COLO668 (cell line): ENCODE data around the gene NR3C1.
A peak's percentile ranks its signal among the peaks of the same experiment; 100 is the strongest.

Experiments used
- DNase-seq: peaks from one replicate; lab custom pipeline; 2025; ENCODE audit not compliant: unreplicated experiment; lab: John Stamatoyannopoulos, UW

NR3C1 gene

DNA sequence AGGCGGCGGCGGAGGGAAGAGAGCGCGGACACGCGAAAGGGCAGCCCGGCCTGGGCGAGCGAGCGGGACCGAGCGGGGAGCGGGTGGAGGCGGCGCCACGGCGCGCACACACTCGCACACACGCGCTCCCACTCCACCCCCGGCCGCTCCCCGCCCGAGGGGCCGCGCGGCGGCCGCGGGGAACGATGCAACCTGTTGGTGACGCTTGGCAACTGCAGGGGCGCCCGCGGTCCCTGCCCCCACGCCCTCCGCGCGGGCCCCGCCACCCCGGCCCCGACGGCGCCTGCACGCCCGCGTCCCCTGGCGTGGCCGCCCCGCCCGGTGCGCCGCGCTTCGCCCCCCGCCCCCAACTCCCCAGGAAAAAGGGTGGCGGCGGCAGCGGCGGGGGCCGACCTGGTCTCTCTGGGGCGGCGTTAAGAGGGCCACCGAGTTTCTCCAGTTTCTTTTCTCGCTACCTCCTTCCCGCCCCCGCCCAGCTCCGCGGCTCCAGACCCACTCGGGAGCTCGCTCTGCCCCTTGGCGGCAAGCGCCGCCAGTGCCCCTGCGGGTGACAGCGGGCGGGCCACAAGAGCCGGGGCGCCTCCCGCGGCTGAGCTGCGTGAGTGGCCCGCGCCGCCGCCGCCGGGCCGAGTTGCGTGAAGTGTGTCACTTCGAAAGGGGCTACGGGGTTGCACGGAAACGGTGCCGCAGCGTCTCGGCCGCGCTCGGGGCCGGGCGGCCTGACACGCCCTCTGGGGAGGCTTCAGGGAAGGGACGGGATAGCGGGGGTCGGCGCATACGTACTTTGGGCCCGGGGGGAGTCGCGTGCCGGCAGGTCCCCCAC lies at the start of gene NR3C1:
TSS of gene NR3C1 (minus strand) at position 94 of the 823 bp plus-strand sequence. CDS start 2,847 bp downstream, outside the sequence.
- peak; percentile 87 for DNase-seq

DNA sequence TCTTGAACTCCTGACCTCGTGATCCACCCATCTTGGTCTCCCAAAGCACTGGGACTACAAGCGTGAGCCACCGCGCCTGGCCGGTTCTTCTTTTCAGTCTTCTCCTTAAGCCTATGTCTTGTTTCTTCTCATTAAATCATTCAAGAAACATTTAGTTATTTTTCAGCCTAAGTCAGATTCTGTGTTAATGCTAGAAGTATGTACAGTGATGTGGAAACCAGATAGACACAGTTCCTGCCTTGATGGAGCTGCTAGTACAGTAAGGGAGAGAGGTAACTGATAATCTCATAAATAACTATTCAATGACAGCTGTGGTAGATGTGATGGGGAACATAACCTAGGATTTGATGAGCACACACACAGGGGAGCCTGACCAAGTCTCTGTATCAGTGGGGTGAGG lies 46.3 kb upstream of the NR3C1 start:
- no peak for DNase-seq

DNA sequence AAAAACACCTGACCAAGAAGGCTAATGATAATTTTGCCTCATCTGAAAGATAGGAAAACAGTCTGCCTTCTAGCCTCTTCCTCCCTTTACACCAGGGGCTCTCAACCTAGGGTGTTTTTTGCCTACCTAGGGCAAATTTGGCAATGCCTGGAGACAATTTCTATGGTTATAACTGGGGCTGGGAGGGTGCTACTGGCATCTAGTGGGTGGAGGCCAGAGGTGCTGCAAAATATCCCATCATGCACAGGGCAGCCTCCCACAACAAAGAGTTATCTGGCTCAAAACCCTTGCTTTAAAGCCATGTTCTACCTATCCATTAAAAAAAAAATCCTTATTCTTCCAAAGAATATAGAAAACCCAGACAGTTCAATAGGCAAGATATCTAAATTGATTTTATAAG lies 45.0 kb upstream of the NR3C1 start:
- DNase-seq: no peak

DNA sequence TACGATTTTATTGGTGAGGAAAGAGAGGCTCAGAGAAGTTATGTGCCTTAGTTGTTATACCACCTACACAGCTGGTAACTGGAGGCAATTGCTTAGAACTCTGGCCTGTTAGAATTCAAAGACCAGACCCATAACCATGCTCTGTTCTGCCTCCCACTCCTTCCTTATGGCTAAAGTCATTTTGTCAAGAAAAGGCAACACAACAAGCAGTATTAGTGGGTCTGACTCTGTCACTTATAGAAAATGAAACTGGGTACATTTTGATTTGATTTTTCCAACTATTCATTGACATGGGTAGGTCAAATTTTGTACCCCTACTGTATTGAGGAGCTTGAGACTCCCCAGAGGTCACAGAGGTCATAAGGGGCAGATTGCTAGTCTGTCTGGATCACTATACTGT lies 44.5 kb upstream of the NR3C1 start:
- no peak for DNase-seq

DNA sequence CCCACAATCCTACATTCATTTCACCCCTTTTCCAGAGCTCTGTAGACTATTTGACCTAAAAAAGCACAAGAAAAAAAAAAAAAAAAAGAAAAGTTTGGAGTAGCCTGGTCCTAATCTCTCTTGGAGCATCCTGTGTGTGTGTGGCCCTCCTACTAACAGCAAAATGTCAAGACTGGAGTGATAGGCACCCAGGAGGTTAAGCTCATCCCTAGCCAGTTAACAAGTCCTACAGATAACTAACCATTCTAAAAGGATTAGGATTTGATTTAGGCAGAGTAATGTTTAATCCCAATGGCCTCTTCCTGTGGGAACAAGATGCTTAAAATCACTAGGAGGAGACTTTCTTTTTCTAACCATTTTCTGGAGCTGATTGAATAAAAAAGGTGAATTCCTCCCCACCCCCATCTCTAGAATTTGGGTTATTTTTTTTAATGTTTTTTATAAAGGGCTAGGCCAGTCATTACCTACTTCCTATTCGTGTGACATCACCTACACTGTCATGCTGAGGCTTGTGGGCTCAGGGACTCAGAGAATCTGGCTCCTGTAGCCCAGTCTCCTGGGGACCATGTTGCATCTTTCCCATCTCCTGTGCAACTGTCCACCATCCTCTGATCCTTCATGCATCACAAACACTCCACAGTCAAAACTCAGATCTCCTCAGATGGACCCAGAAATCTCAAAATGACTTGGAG lies 43.2 kb upstream of the NR3C1 start:
- no peak for DNase-seq

DNA sequence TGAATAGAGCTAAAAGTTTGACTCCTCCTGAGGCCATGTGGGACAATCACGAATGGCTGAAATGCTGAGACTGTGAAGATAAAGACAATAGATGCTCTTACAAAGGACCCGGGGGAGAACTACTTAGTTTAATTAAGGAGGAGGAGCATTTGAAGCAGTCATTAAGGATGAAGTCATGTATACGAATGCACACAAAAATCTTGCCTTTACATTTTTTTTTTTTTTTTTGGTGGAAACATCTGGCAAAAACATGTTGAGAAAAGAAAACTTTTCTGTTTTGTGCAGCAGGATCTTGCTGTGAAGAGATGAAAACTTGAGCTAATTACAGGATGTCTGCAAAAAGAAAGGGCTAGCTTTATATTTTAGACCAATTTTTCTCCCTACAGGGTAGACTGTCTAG lies 42.3 kb upstream of the NR3C1 start:
- DNase-seq: no peak

DNA sequence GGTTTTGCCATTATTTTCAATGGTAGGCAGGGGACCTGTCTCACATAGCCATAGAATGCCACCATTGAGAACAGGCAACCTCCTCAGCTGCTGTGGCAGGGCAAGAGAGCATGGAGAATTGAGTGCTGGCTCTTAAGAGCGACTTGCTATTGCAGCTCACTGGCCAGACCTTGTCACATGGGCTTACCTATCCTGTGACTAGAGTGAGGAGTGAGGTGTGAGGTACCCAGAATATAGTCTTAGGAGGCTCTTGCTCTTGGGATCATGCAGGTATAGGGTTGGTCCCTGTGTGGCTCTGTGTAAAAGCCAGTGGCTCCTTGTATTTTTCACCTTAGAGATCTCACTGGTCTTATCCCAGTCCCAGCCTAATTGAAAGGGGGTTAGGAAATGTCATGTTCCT lies 39.8 kb upstream of the NR3C1 start:
- DNase-seq: no peak

DNA sequence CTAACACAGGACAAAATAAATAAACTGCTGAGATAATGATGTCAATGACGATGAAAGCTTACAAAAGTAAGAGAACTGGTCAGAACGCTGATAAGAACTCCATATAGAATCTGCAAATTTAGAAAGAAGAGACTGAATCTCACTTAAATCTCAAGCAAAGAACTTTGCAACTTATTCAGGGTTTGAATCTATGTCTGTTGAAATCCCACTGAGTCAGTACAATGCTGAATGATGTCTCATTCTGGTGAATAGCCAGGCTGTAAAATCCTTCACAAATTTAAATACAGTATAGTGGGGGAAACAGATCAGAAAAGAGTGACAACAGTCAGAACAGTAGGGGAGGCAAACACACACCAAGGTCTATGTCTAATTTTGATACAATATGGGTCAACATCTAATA lies 38.9 kb upstream of the NR3C1 start:
- DNase-seq: no peak

DNA sequence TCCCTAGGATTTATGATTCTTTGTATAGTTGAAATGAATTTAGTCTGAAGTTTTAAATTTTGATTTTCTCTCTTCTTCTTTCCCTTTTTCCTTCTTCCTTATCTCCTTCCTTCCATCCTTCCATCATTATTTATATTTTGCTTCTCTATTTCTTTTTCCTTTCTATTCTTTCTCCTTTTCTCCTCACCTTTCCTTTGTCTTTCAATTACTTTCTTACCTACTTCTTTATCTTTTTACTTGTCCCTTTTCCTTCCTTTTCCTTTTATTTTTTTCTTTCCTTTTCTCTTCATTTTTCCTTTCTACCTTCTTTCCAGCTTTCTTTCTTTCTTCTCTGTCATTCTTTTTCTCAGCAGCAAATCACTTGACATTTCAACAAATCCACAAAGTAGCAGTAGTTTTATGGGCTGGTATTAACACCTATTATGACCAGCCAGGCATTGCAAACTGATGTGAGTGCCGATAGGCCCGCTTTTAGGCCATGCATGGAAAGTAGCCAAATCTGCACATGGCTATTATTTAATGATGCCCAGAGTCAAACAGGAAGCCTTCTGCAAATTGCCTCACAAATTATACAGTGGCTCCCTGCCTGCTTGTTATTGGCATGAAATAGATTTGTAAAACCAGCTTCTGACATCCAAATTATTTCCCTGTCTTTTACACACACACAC lies 37.1 kb upstream of the NR3C1 start:
- DNase-seq: no peak

DNA sequence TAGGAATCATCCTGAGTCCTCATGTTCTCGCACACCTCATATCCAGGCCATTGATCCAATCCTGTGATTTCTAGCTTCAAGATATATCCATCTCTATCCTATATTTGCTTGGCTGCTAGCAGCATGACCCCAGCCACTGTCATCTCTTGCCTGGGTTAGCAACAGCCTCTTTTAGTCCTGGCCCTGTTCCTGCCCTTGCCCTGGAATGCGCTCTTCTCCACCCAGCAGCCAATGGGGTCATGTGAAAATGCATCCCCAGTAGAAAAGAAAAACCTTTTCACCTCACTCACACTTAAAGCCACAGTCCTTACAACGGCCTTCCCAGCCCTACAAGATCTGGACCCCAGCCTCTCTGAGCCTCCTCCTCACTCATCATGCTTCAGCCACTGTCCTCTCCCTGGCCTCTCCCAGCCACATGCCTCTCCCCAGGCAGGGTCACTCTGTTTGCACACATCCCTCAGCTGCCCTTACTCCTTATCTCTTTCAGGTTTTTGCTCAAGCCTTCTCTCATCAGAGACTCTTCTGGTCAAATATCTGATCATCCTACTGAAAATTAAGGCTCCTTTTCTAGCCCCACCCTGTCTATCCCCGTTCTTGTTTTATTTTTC lies 34.3 kb upstream of the NR3C1 start:
- no peak for DNase-seq

DNA sequence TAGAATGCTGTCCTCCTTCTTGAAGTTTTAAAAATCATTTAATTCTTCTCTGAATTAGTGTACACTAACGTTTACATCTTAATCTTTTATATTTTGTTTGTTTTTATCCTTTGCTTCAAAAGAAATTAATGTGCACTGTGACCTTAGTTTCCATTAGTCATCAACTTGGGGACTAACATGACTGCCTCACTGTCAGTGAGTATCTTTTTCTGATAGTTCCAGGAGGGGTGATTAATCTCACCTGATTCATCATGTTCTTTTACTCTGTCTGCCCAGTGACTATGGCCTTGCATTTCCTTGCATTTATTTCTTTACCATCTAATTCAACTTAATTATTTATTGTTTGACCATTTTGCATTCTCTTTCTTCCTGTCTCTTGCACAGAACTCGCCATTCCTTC lies 33.4 kb upstream of the NR3C1 start:
- no peak for DNase-seq

DNA sequence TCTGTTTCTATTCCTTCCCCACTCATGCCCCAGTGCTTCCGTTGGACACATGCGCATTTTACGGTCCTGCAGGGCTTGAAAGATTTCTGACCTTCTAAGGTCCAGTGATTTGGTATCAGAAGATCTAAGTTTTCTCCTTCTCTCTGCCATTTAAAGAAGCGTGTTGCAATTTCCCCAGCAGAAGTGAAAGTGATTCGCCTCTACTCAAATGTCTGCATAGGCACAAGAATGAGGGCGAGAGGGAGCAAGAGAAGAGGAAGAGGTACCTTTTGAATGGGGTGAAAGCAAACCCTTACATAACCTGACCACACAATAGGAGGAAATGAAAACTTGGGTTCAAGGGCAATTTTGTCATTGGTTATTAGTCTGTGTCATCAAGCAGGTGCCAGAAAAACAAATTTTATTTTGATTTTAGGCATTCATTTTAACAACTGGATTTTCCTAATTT lies 31.7 kb upstream of the NR3C1 start:
- DNase-seq: no peak

DNA sequence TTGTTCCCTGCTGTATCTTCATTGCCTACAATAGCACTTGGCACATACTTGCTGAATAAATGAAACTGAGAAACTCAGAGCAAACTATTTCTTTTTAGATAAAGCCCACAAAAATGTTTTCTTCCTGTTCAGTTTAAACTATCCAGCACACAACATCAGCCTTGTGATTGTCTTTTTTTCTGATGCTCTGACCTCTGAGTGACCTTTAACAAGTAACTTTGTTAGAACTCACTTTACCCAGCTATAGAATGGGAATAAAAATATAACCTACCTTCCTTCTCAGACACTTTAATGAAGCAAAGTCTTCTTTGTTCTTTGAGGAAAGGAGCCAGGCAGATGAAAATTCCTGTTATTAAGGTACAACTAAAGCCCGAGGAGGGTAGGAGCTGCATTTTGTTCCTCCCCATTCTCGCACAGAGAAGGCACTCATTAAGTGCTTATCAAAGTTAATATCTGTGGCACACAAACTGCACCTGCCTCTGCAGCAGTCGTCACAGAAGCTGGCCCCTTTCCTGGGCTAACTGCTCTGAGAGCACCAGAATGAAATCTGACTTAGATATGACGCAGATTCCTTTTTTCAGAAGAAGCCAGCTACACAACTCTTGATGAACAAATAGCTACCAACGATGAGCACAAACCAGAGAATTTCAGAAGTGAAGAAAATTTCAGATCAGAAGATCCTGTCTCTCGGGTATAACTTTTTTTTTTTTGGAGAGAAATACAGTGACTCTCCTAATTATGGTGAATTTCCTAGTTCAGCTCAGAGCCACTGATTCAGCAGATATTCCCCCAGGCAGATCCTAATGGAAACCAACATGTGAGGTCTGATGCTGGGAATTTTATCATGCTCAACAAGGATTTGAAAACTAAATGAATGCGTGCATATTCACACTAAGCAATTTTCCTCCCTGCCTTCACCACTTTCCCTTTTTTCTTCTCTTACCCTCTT lies 31.0 kb upstream of the NR3C1 start:
- DNase-seq: no peak

DNA sequence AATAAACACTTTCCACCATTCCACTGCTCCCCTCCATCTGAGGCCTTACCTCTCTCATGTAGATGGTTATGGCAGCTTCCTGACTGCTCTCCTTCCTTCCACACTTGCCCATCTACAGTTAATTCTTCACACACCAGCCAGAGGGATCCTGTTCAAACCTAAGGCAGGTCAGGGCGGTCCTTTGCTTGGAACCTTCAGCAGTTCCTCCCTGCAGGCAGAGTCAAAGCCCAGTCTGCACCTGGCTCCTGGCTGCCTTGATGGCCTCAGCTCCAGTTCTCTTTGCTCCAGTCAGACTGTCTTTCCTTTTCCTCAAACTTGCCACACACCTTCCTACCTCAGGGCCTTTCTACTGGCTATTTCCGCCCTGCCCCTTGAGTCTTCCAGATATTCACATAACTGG lies 30.2 kb upstream of the NR3C1 start:
- no peak for DNase-seq

DNA sequence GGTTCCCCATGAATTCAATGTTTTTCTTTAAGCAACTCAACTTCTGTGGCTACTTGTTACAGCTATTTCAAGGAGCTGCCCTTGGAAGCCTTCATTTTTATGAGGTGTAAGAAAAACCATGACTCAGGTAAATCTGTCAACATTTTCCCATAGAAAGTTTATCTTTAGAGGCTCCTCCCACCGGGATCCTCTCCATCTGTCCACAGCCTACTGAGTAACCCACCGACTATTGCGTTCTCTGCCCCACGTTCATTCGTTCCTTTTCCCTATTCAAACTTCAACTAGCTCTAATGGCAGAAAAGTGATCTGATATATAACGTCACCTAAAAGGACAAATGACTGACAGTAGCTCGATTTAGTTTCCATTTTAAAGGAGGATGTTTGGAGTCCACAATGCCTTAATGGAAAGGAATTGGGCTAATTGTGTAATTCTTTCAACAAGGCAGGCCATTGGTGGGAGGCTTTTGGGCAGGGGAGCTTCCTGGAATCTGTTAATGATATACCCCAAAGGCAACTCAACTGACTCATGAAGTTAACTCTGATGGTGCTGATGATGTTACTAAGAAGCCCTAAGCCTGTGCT lies 29.3 kb upstream of the NR3C1 start:
- DNase-seq: no peak

DNA sequence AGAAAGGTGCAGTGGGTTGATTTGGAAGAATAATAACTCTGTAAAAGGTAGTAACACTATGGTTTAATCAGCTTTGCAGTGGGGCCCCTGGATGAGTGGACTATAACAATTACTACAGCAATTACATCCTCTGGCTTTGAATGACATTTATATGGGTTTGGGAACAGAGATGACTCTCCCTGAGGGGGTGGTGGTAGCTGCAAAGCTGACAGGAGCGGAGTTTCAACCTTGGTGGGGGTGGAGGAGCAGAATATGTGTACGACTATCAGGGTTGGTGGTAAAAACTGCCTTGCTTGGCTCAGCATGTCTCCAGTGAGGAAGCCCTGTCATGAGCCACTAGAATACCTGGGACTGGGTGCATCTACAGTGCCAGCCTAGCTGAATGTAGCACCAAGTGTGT lies 28.3 kb upstream of the NR3C1 start:
- no peak for DNase-seq

DNA sequence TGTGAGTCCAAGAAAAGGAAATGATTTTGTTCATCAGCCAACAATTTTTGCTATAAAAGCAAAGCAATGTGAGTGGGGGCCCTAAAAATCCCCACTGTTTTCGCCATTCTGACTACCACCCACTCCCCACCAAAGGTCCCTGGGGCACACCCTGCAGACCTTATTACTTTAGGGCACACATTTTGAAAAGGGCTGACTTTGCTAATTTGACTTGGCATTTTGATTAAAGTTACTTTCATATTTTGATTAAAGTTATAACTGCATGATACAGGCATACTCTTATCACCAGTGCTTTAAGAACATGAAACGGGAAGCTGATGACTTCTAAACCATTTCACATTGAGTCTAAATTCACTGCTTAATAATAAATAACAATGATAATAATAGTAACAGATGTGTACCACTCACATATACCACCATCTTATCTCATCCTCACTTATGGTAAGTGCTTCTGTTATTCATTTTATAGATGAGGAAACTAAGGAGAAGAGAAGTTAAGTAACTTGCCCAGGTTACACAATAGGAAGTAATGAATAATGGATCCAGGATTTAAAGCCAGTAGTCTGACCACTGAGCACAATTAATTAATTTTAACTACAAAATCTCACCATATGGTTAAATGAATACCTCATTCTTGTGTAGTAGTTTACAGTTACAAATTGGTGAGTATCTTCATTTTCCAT lies 25.4 kb upstream of the NR3C1 start:
- DNase-seq: no peak

DNA sequence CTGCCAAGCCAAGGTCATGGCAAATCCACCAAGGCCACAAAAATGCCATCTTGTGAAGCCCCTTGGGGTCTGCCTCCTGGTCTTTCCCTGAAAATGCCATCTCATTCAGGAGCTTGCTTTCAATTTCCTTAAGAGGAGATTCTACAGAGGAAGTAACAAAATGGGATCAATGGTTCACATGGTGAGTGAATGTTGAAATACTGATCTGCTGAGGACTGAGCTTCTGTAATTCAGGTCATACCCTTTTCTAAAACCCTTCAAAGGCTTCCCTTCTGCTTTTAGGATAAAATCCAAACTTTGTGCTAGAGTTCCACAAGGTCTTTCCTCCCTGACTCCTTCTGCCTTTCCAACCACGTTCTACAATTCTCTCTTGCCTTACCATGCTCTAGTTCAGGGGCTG lies 24.7 kb upstream of the NR3C1 start:
- no peak for DNase-seq

DNA sequence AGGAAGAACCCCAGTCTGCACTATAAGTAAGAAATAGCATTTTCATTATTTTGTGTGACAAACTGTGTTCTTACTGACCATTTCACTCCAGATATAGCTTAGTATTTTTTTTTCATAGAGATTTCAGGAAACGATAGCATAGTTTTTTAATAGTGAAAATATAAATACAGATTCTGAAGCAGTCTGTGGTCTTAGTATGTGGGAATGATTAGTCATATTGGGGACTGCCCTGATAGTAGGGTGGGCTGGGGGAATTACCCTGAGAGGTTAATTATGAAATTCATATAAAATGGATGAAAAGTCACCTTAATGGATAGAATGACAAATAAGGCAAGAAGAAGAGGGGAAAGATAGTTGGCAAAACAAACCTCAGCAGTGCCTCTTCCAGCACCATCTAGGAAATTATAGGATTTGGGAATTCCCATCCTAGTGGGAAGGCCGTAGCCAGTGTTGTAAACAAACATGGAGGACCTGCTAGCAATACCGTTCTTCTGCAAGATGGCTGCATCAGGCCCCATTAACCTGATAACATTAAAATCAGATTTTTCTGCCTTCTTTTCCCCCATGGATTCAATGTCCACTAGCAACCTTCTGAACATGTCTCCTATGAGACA lies 23.7 kb upstream of the NR3C1 start:
- DNase-seq: no peak
